ENCODE results near the gene RNF133.
A peak's percentile ranks its signal among the peaks of the same experiment; 100 is the strongest.
"Not testable (repeated sequence)": the region's sequence is repeated elsewhere in the genome, so short reads cannot be mapped to it uniquely, and the experiment has no call there.

The RNF133 gene

DNA sequence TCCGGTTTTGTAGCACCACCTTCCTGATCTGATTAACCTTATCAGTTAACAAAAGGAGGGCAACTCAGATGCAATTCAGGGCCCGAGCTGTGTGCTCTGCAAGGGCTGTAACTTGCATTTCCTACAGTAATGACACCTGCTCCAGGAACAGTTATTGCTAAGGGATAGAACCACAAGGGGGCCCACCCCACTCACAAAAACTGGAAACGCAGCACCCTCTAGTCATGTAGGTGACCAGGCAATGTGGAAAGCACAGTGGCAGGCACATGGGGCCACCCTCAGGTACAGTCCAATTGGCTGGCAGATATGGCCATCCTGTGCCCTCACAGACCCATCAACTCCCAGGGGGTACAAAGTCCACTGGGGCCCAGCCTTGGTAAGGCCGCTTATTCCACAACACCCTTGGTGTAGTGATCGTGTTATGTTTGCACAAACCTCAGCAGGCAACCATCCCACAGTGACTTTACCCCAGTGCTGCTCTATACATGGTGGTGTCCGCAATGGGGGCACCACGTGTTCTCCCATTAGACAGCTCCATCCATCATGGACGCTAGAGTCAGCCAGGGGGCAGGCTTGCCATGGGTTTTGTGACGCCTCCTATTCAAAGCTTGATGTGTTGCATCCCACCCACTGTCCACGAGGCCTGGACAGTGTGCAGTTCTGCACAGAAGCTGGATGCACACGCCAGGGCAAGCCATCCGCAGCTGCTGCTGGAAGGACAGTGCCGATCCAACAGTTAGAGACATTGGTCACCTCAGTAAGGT lies 9.4 kb downstream of the RNF133 start:
- DNase-seq = no peak

DNA sequence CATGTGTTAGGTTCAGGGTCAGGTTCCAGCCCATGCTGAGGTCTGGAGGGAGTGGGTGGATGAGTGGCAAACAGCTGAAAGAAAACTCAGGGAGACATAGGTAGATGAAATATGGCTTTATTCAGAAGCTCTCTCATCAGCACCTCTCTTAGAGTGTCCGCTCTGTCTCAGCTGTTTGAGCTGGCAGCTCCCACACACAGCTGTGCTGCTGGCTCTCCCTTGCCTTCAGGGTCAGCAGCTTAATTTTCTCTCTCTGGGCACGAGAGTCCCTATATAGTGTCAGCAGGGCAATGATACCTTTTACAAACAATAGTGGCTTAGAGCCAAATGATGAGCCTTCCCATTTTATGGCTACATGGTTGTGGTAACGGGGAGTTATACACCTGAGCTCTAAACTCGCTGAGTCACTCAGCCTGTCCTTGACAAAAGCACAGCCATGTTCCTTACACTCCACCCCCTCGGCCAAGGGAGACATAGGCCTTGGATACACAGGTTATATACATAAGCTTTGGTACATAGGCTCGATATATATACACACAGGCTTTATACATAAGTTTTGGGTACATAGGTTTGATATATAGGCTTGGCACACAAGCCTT lies 10.4 kb downstream of the RNF133 start:
- DNase-seq = no peak

DNA sequence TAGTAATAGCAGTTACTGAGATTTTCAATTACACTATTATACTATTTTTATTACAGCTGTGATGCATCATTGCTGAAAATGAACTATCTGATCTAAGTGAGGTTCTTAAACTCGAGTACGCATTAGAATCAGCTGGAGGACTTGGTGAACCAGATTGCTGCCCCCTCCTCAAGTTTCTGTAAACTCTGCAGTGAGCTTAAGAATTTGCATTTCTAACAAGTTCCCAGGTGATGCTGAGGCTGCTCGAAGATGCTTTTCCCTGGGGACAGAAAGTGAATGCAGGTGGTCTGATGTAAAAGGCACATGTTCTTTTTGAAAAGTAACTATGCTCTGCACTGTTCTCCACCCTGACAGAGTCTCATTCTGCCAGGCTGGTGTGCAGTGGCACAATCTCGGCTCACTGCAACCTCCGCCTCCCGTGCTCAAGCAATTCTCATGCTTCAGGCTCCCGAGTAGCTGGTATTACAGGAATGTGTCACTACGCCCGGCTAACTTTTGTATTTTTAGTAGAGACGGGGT lies 12.5 kb downstream of the RNF133 start:
- DNase-seq = no peak

DNA sequence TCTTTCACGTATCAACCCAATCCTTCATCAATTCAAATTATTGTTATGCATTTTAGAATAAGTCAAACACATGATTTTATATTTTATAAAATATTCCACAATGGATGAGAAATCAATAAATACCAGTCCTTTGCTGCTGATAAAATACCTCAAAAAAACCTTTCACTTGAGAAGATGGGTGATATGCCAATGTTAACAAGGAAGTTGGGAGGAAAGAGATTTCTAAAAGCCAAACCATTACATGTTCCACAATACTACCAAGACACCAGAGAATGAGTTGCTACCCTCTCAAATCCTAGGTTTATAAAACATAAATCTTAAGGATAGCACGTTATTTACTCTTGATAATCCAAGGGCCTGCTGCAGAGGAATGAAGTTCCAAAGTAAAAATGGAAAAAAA lies 14.4 kb downstream of the RNF133 start:
- no peak for DNase-seq

DNA sequence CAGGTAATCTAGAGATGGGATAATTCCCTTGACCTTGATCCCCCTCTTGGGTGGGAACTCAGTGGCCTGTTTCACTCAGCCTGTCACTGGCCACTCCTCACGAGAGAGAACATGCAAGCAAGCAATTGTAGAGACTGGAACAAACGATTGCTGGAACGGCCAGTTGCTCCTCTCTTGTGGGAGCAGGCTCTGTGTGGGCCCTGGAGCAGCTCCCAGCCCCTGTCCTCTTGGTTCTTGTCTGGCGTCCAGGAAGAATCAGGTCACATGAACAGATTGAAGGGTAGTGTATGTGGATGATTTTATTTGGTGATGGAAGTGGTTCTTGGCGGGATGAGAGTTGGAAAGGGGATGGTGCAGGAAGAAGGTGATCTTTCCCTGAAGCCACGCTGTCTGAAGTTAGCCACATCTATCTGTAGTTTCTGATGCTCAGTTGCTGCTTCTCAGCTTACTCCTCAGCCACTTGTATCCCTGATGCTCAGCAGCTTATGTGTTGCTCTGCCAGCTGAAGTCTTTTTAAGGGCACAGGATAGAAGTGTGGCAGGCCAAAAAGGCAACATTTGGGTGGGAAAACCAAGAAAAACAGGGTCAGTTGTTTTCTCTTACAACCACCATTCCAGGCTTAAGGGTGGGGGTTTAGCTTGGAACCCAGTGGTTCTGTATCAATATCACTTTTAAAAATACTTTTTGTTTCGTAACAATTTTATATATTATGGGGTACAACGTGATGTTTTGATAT lies 15.9 kb downstream of the RNF133 start:
- DNase-seq = no peak

GRCh38 chr7:122681186-122681585 lies 17.7 kb downstream of the RNF133 start:
- DNase-seq = not testable (repeated sequence)

- no peak for DNase-seq
Observed at GRCh38 chr7:122679813-122680212, 19.1 kb downstream of the RNF133 start.

- peak; percentile 29 for DNase-seq
Observed at GRCh38 chr7:122679269-122679709, 19.6 kb downstream of the RNF133 start.

GRCh38 chr7:122677149-122677548 lies 21.8 kb downstream of the RNF133 start:
- DNase-seq = no peak

DNA sequence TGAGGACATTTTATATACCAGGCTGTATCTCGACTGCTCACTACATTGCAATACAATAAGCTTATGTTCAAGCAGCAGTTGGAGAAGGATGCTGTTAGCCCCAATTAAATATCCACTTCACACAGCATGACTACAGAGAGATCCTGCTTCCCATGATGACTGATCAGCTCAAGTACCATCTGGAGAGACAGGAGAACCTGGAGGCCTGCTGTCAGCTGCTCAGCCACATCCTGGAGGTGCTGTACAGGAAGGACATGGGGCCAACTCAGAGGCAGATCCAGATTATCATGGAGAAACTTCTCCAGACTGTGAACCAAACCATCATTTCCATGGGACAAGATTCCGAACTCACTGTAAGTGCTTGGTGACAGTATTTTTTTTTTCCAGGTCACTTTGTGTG lies 22.5 kb downstream of the RNF133 start:
- DNase-seq = no peak

DNA sequence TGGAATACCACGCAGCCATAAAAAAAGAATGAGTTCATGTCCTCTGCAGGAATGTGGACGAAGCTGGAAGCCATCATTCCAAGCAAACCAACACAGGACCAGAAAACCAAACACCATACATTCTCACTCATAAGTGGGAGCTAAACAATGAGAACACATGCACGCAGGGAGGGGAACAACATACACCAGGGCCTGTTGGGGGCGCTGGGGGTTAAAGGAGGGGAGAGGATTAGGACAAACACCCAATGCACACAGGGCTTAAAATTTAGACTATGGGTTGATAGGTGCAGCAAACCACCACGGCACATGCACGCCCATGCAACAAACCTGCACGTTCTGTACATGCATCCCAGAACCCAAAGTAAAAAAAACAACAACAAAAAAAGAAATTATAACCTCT lies 23.3 kb downstream of the RNF133 start:
- DNase-seq = no peak

GRCh38 chr7:122675011-122675410 lies 23.9 kb downstream of the RNF133 start:
- no peak for DNase-seq

- DNase-seq = no peak
Observed at GRCh38 chr7:122674502-122674901, 24.4 kb downstream of the RNF133 start.

DNA sequence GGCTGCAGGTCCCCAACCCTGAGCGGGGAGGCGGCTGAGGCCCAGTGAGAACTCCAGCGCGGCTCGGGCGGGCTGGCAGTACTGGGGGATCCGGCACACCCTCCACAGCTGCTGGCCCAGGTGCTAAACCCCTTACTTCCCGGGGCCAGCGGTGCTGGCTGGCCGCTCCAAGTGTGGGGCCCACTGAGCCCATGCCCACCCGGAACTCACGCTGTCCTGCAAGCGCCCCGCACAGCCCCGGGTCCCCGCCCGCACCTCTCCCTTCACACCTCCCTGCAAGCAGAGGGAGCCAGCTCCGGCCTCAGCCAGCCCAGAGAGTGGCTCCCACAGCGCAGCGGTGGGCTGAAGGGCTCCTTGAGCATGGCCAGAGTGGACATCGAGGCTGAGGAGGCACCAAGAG lies 25.0 kb downstream of the RNF133 start:
- no peak for DNase-seq

DNA sequence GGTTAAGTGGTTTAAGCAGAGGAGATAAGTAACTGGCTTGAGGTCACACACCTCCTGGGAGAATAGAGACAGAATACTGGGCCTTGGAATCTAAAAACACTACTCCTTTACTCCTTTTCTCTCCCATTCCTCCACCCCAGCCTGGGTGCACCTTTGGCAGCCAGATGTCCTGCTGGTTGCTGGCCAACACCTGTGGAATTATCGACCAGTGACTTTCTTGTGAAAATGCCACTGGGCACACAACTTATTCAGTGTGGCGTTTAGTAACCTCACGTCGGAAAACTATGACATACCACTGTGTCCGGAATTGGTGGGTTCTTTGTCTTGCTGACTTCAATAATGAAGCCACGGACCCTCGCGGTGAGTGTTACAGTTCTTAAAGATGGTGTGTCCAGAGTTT lies 26.4 kb downstream of the RNF133 start:
- no peak for DNase-seq

- no peak for DNase-seq
Observed at GRCh38 chr7:122663733-122664132, 35.2 kb downstream of the RNF133 start.

DNA sequence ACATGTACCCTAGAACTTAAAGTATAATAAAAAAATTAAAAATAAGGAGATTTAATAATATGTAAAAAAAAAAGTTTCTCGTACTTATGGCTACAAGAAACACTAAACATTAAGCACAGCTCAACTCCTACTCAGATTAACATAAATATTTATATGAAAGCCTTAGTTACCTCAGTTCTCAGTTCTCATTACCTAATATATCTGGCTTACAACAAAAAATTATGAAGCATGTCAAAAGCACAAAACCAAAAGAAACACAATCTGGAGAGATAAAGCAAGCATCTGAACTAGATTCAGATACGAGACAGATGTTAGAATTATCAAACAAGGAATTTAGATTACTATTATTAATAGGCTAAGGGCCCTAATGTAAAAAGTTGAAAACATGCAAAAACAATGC lies 40.1 kb downstream of the RNF133 start:
- DNase-seq = no peak

- DNase-seq = no peak
Observed at GRCh38 chr7:122653685-122654084, 45.2 kb downstream of the RNF133 start.

DNA sequence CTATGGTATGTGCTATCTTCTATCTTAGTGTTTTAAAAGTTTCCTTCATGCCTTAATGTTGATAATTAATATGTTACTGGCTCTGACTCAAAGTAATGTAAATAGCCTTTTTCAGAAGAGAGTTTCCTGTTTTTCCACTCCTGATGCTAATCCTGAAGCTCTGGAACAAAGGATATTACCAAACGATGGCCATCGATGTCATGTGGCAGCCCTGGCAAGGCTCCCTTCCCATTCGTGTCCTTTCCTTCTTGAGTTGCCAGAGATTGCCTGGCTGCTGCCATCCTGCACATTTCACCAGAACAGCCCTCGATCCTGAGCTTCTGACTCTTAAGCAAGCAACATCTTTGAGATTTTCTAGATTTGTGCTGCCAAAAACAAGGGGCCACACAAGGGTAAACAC lies 46.0 kb downstream of the RNF133 start:
- no peak for DNase-seq

- DNase-seq = no peak
Observed at GRCh38 chr7:122651451-122651850, 47.5 kb downstream of the RNF133 start.
